Karpas-422 (cell line): ENCODE measurements around the gene CDS2. TPM values are rescaled to one million over a fixed set of nuclear protein-coding genes. Genes with fewer than 3 reads are reported as not detected.

Experiments used
- DNase-seq: peaks from one replicate; pipeline ENCODE4 v3.0.0-alpha.2; 2015
- H2AFZ ChIP-seq: fragments of 200-600 bp; sonication (generic); 2 replicates; pipeline ENCODE4 v1.6.1; 2014; ENCODE audit warnings: antibody characterized with exemption, low read length, mixed read lengths
- H3K27ac ChIP-seq: fragments of 200-600 bp; sonication (generic); 2 replicates; pipeline ENCODE4 v1.5.1; 2014; ENCODE audit warnings: mild to moderate bottlenecking, low read length, moderate library complexity
- H3K27me3 ChIP-seq: fragments of 200-600 bp; sonication (generic); 2 replicates; pipeline ENCODE4 v1.6.1; 2014; ENCODE audit warnings: low read length, mixed read lengths
- H3K36me3 ChIP-seq: fragments of 200-600 bp; sonication (generic); 2 replicates; pipeline ENCODE4 v1.6.1; 2014; ENCODE audit warnings: low read length, mixed read lengths; ENCODE audit not compliant: insufficient read depth
- H3K4me1 ChIP-seq: fragments of 200-600 bp; sonication (generic); 2 replicates; pipeline ENCODE4 v1.6.1; 2014; ENCODE audit warnings: mild to moderate bottlenecking, low read length, mixed read lengths
- H3K4me2 ChIP-seq: fragments of 200-600 bp; sonication (generic); 2 replicates; pipeline ENCODE4 v1.6.1; 2014; ENCODE audit warnings: low read length, low read depth, mild to moderate bottlenecking; ENCODE audit not compliant: poor library complexity, severe bottlenecking
- H3K4me3 ChIP-seq: fragments of 200-600 bp; sonication (generic); 2 replicates; pipeline ENCODE4 v1.5.1; 2014; ENCODE audit warnings: mild to moderate bottlenecking, antibody characterized with exemption, low read length, mixed read lengths
- H3K79me2 ChIP-seq: fragments of 200-600 bp; sonication (generic); 2 replicates; pipeline ENCODE4 v1.6.1; 2014; ENCODE audit warnings: mild to moderate bottlenecking, low read length, mixed read lengths
- H3K9ac ChIP-seq: fragments of 200-600 bp; sonication (generic); 2 replicates; pipeline ENCODE4 v1.6.0; 2014; ENCODE audit warnings: low read length
- H3K9me2 ChIP-seq: fragments of 200-600 bp; sonication (generic), shearing (Covaris generic); replicated peaks from 2 replicates; pipeline ENCODE4 v1.6.0; 2014; ENCODE audit warnings: mild to moderate bottlenecking, low read length, moderate library complexity; ENCODE audit not compliant: insufficient read depth
- H3K9me3 ChIP-seq: fragments of 300-700, 200-600 bp; sonication (generic); 2 replicates; pipeline ENCODE4 v1.6.1; 2014; ENCODE audit warnings: low read length, mixed read lengths
- H4K20me1 ChIP-seq: fragments of 200-600 bp; sonication (generic); 2 replicates; pipeline ENCODE4 v1.6.1; 2014; ENCODE audit warnings: mild to moderate bottlenecking, antibody characterized with exemption, low read length, low read depth; ENCODE audit not compliant: insufficient read depth
- total RNA-seq: library from RNA; depleted of rRNA; stranded (reverse); fragments of >200 nt; shearing (Covaris generic); gene quantifications from 2 replicates; pipeline ENCODE4 v1.2.3, GENCODE V29; 2014; ENCODE audit warnings: low replicate concordance

CDS2 gene
- total RNA-seq, 1 experiment from 2014 or later = 26.8 TPM

- H3K9me2 ChIP-seq = no peaks in the 10 kb centered on the region
- H3K27me3 ChIP-seq = no peaks in the 10 kb centered on the region
- H3K9me3 ChIP-seq = no peaks in the 10 kb centered on the region
- no peak for DNase-seq
- H3K79me2 ChIP-seq = peaks cover 59% of the 10 kb centered on the region
- H3K9ac ChIP-seq = no peak overlapping the region
- H3K27ac ChIP-seq = no peak overlapping the region
- H2AFZ ChIP-seq = no peak overlapping the region
- peaks cover 25% of the 10 kb centered on the region for H3K4me1 ChIP-seq
- H3K4me2 ChIP-seq = no peak overlapping the region
- H4K20me1 ChIP-seq = no peaks in the 10 kb centered on the region
- H3K36me3 ChIP-seq = no peaks in the 10 kb centered on the region
- H3K4me3 ChIP-seq = no peak overlapping the region
Observed at GRCh38 chr20:5172167-5172601, 45.4 kb downstream of the CDS2 start.

GRCh38 chr20:5172903-5173463 is 46.2 kb downstream of the CDS2 start:
- no peak for DNase-seq
- Histone ChIP-seq H3K4me1 (peaks cover 17% of the 10 kb centered on the region), H3K4me2 (no peak overlapping the region), H3K27me3 (no peaks in the 10 kb centered on the region), H3K79me2 (peaks cover 53% of the 10 kb centered on the region), H3K9me2 (no peaks in the 10 kb centered on the region), H3K36me3 (no peaks in the 10 kb centered on the region), H2AFZ (no peak overlapping the region), H3K4me3 (no peak overlapping the region), H3K9ac (no peak overlapping the region), H3K9me3 (no peaks in the 10 kb centered on the region), H3K27ac (no peak overlapping the region), H4K20me1 (no peaks in the 10 kb centered on the region)

GRCh38 chr20:5173751-5174150 is 46.9 kb downstream of the CDS2 start:
- Histone ChIP-seq H3K9me2 (no peaks in the 10 kb centered on the region), H3K27ac (no peak overlapping the region), H3K9ac (no peak overlapping the region), H3K4me3 (no peak overlapping the region), H3K4me1 (peaks cover 11% of the 10 kb centered on the region), H3K27me3 (no peaks in the 10 kb centered on the region), H2AFZ (no peak overlapping the region), H3K36me3 (no peaks in the 10 kb centered on the region), H4K20me1 (no peaks in the 10 kb centered on the region), H3K9me3 (no peaks in the 10 kb centered on the region), H3K4me2 (no peak overlapping the region), H3K79me2 (peaks cover 48% of the 10 kb centered on the region)
- no peak for DNase-seq

GRCh38 chr20:5177071-5177470 is 50.3 kb downstream of the CDS2 start:
- DNase-seq = no peak
- no peaks in the 10 kb centered on the region for H3K9me3 ChIP-seq
- no peaks in the 10 kb centered on the region for H3K36me3 ChIP-seq
- no peak overlapping the region for H3K27ac ChIP-seq
- no peak overlapping the region for H3K4me2 ChIP-seq
- H3K79me2 ChIP-seq = peaks cover 17% of the 10 kb centered on the region; the same call in 1 of the 2 replicates
- H3K4me1 ChIP-seq = peaks cover 5% of the 10 kb centered on the region
- no peak overlapping the region for H2AFZ ChIP-seq
- no peaks in the 10 kb centered on the region for H3K27me3 ChIP-seq
- H3K4me3 ChIP-seq = no peak overlapping the region
- no peaks in the 10 kb centered on the region for H3K9me2 ChIP-seq
- H4K20me1 ChIP-seq = no peaks in the 10 kb centered on the region
- no peak overlapping the region for H3K9ac ChIP-seq

GRCh38 chr20:5178046-5178445 is 51.2 kb downstream of the CDS2 start:
- no peaks in the 10 kb centered on the region for H3K36me3 ChIP-seq

GRCh38 chr20:5180421-5180820 is 53.6 kb downstream of the CDS2 start:
- no peak overlapping the region for H3K9ac ChIP-seq

More at GRCh38 chr20:5178046-5178445, 51.2 kb downstream of the CDS2 start:
- Histone ChIP-seq H3K4me1 (peaks cover 5% of the 10 kb centered on the region), H4K20me1 (no peaks in the 10 kb centered on the region), H3K9me3 (no peaks in the 10 kb centered on the region), H3K27ac (no peak overlapping the region), H3K9ac (no peak overlapping the region), H3K27me3 (no peaks in the 10 kb centered on the region), H3K9me2 (no peaks in the 10 kb centered on the region), H2AFZ (no peak overlapping the region), H3K79me2 (peaks cover 9% of the 10 kb centered on the region; the same call in 1 of the 2 replicates), H3K4me3 (no peak overlapping the region), H3K4me2 (no peak overlapping the region)
- DNase-seq = no peak

GRCh38 chr20:5180933-5181332 is 54.1 kb downstream of the CDS2 start:
- no peaks in the 10 kb centered on the region for H4K20me1 ChIP-seq
- no peak overlapping the region for H3K9ac ChIP-seq
- H3K4me1 ChIP-seq = no peaks in the 10 kb centered on the region
- H3K27ac ChIP-seq = no peak overlapping the region
- no peak overlapping the region for H3K4me2 ChIP-seq
- H3K9me3 ChIP-seq = no peaks in the 10 kb centered on the region
- no peak overlapping the region for H2AFZ ChIP-seq
- no peaks in the 10 kb centered on the region; the same call in 1 of the 2 replicates for H3K79me2 ChIP-seq
- H3K4me3 ChIP-seq = no peak overlapping the region
- no peaks in the 10 kb centered on the region for H3K9me2 ChIP-seq
- no peaks in the 10 kb centered on the region for H3K36me3 ChIP-seq
- DNase-seq = no peak
- H3K27me3 ChIP-seq = no peaks in the 10 kb centered on the region

More at GRCh38 chr20:5180421-5180820, 53.6 kb downstream of the CDS2 start:
- no peaks in the 10 kb centered on the region for H3K4me1 ChIP-seq
- H2AFZ ChIP-seq = no peak overlapping the region
- no peaks in the 10 kb centered on the region for H3K9me3 ChIP-seq
- H3K27ac ChIP-seq = no peak overlapping the region
- H3K4me2 ChIP-seq = no peak overlapping the region
- no peaks in the 10 kb centered on the region for H3K27me3 ChIP-seq
- no peak overlapping the region for H3K4me3 ChIP-seq
- H4K20me1 ChIP-seq = no peaks in the 10 kb centered on the region
- H3K9me2 ChIP-seq = no peaks in the 10 kb centered on the region
- no peak for DNase-seq
- no peaks in the 10 kb centered on the region; the same call in 1 of the 2 replicates for H3K79me2 ChIP-seq
- no peaks in the 10 kb centered on the region for H3K36me3 ChIP-seq

- no peaks in the 10 kb centered on the region; the same call in 1 of the 2 replicates for H3K79me2 ChIP-seq
- H3K36me3 ChIP-seq = no peaks in the 10 kb centered on the region
Observed at GRCh38 chr20:5181492-5181891, 54.7 kb downstream of the CDS2 start.

More at GRCh38 chr20:5181492-5181891, 54.7 kb downstream of the CDS2 start:
- Histone ChIP-seq H3K9me2 (no peaks in the 10 kb centered on the region), H3K4me2 (no peak overlapping the region), H3K27ac (no peak overlapping the region), H3K9ac (no peak overlapping the region), H2AFZ (no peak overlapping the region), H3K27me3 (no peaks in the 10 kb centered on the region), H3K4me1 (no peaks in the 10 kb centered on the region), H3K9me3 (no peaks in the 10 kb centered on the region), H3K4me3 (no peak overlapping the region), H4K20me1 (no peaks in the 10 kb centered on the region)
- DNase-seq = no peak
